NK-92 (cell line): ENCODE measurements around the gene PIP5K1C.

Source experiments
- DNase-seq: peaks from one replicate; lab custom pipeline; 2025; ENCODE audit not compliant: unreplicated experiment; lab: John Stamatoyannopoulos, UW

The PIP5K1C gene

GRCh38 chr19:3721887-3722442 is 21.7 kb upstream of the PIP5K1C start:
- no peak for DNase-seq

DNA sequence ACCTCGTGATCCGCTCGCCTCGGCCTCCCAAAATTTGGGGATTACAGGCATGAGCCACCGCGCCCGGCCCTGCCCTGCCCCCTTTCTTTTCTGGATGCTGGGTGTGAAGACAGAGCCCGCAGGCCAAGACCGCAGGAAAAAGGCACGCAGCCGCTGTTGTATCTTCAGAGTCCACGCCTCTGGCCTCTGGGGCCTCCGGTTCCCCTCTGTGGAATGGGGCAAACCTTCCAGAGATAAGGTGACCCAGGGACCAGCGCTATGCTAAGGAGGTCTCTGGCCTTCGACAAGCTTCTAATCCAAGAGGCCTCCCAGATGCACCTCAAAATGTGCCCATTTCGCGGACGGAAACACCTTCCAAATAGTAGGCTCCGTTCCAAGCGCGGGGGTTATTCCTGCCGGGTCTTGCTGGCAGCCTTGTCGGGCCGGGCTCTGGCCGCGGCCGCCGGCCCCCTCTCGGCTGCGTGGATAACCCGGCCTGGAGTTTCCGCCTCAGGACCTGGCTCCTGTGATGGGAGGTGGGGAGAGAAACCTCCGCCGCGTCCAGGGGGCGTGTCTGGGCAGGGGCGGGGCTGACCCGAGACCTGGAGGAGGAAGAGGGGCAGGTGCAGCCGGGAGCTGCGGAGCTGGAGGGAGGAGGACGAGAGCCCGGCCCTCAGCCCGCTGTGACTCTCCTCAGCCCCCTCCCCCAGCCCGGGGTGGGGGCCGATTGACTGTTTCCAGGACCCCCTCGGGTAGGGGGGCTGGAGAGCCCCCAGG is 21.0 kb upstream of the PIP5K1C start:
- no peak for DNase-seq

DNA sequence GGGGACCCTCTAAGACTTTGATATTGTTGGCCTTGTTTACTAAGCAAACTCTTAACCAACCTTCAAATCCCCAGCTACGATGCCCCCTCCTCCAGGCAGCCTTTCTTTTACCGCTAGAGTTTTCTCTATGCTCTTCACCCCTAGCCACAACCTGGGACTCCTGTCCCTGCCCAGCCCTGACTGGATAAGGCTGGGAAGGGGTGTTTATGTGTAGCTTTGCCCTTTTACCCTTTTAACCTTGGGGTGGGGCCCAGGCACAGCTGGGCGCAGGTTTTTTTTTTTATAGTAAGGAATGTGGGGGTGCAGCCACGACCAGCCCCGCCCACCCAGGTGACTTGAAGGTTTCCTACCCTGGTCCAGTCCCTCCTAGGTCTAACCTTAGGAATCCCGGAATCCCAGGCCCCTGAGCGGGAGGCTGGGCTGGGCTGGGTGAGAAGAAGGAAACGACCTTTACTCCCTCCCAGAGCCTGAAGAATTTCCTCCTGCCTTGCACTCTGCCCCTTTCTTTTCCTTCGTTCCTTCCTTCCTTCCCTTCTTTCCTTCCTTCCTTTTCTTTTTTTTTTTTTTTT is 20.2 kb upstream of the PIP5K1C start:
- no peak for DNase-seq

DNA sequence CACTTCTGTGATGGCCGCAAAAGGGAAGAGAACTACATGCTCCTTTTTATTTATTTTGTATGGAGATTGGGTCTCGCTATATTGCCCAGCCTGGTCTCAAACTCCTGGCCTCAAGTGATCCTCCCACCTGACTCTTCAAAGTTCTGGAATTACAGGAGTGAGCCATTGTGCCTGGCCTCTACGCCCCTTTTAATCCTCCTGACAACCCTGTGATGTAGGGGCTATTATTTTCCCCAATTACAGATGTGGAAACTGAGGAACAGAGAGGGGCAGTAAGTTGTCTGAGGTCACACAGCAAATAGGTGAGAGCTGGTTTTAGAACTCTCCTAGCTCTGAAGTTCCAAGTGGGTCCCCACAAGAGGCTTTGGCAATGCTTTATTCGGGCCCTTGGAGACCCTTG is 19.6 kb upstream of the PIP5K1C start:
- no peak for DNase-seq

- no peak for DNase-seq
These were observed 15.9 kb upstream of the PIP5K1C start for GRCh38 chr19:3716147-3716668.

DNA sequence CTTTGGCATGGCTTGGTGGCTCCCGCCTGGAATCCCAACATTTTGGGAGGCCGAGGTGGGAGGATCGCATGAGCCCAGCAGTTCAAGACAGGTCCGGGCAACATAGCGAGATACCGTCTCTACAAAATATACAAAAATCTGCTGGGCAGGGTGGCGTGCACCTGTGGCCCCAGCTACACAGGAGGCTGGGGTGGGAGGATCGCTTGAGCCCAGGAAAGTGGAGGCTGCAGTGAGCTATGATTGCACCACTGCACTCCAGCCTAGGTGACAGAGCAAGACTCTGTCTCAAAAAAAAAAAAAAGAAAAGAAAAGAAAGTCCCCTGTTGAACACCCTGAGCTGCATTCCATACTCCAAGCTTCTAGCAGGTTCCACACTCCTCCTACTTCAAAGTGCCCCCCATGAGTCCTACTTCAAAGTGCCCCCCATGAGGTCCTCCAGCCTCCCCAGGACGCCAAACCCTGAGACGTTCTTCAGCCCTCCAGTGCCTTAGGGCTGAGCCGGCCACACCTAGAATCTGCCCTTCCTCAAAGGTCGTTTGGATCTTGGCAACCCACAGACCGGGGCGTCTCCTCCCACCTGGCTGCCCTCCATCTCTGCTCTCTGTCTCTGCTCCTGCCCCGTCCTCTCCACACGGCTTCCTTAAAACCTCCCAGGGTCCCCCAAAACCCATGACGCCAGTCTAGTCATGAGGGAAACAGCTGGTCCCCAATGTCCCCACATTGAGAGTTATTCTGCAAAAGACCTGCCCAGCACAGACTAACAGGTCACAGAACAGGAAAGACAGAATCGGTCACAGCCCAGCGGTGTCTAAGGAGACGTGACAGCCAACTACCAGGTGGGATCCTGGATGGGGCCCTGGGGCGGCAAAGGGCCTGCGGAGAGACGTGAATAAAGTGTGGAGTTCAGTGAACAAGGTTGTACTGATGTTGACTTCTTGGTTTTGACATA is 12.7 kb upstream of the PIP5K1C start:
- no peak for DNase-seq

- DNase-seq = no peak
These were observed 10.1 kb upstream of the PIP5K1C start for GRCh38 chr19:3710265-3710812.

- DNase-seq = no peak
These were observed 8.1 kb upstream of the PIP5K1C start, which contains the start of gene TJP3 for GRCh38 chr19:3708207-3708931. TJP3 (plus strand) TSS chr19:3708384; CDS start chr19:3728433, 20,049 bp downstream.

DNA sequence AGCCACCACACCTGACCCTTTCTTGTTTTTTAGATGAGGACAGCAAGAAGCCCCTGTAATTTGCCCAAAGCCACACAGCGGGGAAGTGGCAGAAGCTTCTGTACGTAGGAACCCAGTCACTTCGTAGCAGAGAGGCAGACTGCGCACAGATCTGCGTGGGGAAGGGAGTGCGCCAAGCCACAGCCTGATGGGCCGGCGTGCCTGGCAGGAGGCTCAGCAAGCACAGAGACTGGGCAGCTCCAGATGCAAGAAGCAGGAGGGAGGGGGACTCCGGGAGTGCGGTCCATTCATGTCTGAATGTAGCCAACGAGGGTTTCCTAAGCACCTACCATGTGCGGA is 7.6 kb upstream of the PIP5K1C start:
- no peak for DNase-seq

DNA sequence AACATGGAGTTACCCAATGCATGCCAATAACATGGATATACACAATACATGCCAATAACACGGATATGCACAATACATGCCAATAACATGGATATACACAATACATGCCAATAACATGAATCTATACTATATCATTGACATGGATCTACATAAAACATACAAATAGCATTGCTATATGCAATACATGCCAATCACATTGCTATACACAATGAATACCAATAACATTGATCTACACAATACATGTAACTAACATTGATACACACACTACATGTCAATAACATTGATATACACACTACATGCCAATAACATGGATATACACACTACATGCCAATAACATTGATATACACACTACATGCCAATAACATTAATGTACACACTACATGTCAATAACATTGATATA is 932 bp upstream of the PIP5K1C start:
- DNase-seq = no peak

DNA sequence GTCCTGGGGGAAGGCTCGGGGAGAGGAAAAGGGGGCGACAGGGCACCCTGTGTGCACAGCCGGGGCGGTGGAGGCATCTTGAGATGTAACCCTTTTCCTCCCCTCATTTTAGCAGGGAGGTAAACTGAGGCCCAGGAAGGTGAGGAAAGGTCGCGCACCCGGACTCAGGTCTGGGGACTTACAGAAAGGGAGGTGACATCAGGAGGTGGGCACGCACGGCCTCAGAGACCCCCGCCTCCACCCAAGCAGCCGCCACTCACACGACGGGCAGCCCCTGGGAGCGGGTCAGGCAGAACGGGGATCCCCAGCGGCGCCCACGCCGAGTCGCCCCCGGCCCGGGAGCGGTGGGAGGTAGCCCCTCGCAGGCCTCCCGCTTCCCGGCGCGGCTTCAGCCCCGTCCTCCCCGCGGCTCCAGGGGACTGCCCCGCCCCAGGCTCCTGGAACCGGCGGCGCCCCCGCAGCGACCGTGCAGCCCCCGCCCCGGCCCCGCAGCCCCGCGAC is 477 bp downstream of the PIP5K1C start:
- DNase-seq = no peak

DNA sequence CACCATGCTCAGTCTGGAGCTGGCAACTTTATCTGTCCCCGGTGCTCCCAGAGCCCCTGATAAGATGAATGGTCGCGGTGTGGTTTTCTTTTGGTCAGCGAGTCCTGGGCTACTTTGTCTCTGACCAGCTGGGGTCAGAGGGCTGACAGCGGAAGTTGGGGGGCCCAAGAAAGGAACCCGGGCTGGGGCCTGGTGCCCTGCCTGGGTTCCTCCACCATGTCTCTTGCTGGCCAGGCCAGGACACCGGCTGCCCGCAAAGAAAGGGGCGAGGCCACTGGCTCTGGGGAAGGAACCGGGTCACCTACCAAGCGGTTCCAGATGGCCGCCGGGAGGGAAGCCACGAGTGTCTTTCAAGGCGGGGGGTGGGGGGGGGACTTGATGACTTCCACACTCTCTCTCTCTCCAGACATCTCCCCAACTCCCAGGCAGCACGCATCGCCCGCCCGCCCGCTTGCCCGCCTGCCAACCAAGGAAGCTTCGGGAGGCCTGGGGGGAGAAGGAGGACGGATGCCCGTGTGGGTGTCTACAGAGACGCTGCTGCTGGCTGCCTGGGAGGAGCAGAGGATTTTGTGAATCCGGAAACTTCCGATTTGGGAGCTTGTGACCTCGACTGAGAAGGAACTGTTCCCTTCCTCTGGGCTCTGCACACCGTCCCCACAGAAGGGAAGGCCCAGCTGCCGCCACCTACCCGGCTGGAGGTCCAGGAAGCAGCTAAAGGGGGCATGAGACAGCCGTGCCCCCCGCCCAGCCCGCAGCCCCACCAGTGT is 1.1 kb downstream of the PIP5K1C start:
- no peak for DNase-seq

GRCh38 chr19:3698386-3698950 is 1.8 kb downstream of the PIP5K1C start:
- DNase-seq = no peak

DNA sequence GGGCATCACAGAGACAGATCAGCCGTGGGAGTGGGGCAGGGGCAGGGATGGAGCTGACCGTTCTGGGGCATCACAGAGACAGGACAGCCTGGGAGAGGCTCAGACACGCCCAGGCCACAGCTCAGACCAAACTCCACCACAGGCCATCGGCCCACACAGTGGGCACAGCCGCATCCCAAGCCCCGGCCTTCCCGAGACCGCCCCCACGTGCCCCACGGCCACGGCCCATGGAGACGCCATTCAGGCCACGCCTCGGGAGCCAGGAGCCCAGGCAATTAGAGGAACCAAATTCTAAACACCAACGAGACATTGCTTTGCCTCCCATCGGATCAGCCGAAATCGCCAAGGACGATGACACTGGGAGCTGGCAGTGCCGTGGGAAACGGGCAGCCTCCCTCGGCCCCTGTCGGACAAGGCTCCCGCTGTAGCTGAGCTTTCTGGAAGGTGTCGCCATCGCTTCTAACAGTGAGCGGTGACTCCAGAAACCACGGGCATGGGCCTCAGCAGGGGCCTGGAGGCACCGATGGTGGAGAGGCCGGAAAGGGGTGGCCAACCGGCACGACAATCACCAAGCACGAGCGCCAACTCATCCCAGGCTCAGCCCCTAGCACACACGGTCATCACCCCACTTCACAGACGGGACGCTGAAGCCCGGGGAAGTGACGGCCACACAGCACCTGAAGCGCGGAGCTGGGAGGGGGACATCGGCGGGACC is 2.4 kb downstream of the PIP5K1C start:
- DNase-seq = no peak

- DNase-seq = no peak
These were observed 3.2 kb downstream of the PIP5K1C start for GRCh38 chr19:3697094-3697493.

DNA sequence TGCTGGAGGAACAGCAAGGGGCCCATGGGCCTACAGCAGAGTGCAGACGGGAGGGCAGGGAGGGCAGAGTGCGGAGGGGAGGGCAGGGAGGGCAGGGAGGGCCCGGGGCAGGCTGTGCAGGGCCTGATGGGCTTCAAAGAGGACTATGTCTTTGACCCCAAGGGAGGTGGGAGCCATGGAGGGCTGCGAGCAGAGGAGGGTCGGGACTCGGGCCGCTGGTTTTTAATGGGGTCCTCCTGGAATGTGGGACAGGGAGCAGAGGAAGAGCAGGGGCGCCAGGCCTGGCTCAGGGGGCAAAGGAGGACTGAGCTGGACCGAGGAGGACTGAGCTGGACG is 3.6 kb downstream of the PIP5K1C start:
- DNase-seq = no peak

DNA sequence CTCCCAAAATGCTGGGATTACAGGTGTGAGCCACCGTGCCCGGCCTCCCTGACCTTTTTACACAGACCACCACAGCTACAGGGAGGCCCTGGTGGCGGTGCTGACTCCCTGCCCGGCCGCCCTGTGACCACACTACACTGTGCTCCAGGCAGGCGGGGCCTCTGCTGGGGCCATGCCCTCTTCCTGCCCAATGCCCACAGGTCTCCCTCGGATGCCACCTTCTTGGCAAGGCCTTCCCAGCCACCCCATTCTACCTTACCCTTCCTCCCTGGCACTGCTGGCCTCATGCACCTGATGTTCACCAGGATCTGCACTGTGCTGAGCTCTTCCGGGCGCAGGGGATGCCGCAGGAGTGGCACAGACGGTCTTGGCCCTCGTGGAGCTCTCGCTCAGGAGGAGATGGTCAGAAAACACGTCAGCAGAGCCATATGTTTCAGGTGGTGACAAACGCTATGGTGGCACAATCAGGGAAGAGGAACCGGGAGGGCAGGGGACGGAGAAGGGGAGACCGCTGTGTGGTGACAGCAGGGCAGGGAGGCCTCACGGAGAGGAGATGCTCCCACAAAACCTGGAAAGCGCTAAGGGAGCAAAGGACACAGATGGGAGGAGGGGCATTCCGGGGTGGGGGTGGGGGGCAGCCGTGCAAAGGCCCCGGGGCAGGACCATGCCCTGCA is 4.1 kb downstream of the PIP5K1C start:
- DNase-seq = no peak

GRCh38 chr19:3695124-3695733 is 5.0 kb downstream of the PIP5K1C start:
- DNase-seq = no peak
